ACC112 (cell line): Measurements from ENCODE around the gene ACTL7A.
"Not testable (repeated sequence)": the region's sequence is repeated elsewhere in the genome, so short reads cannot be mapped to it uniquely, and the experiment has no call there.

Experiments used
- H2AFZ ChIP-seq: fragments of 200-600 bp; sonication (generic); one replicate; pipeline ENCODE4 v1.6.0; 2017; ENCODE audit warnings: antibody characterized with exemption, low read length; ENCODE audit not compliant: unreplicated experiment
- H3K27ac ChIP-seq: fragments of 200-600 bp; sonication (generic); 2 replicates; pipeline ENCODE4 v1.5.1; 2014; ENCODE audit warnings: low read depth, mild to moderate bottlenecking, antibody characterized with exemption, low read length, moderate library complexity
- H3K27me3 ChIP-seq: fragments of 200-600 bp; sonication (generic); 2 replicates; pipeline ENCODE4 v1.6.1; 2014; ENCODE audit warnings: mild to moderate bottlenecking, antibody characterized with exemption, low read length, moderate library complexity, mixed read lengths; ENCODE audit not compliant: insufficient read depth
- H3K36me3 ChIP-seq: fragments of 200-600 bp; sonication (generic); 2 replicates; pipeline ENCODE4 v1.6.1; 2016; ENCODE audit warnings: mild to moderate bottlenecking, antibody characterized with exemption, low read length, moderate library complexity, mixed read lengths; ENCODE audit not compliant: insufficient read depth
- H3K4me1 ChIP-seq: fragments of 200-600 bp; sonication (generic); one replicate; pipeline ENCODE4 v1.6.1; 2016; ENCODE audit warnings: low read length, mixed read lengths; ENCODE audit not compliant: insufficient read depth, unreplicated experiment, control insufficient read depth
- H3K4me3 ChIP-seq: fragments of 200-600 bp; sonication (generic); 2 replicates; pipeline ENCODE4 v1.5.1; 2014; ENCODE audit warnings: mild to moderate bottlenecking, low read depth, low read length
- H3K79me2 ChIP-seq: fragments of 200-600 bp; sonication (generic); one replicate; pipeline ENCODE4 v1.6.0; 2016; ENCODE audit warnings: low read length; ENCODE audit not compliant: control insufficient read depth, unreplicated experiment, insufficient read depth

Gene ACTL7A

GRCh38 chr9:108897324-108898096 lies 35.4 kb downstream of the ACTL7A start:
- H3K36me3 ChIP-seq, result peaks cover 32% of the 10 kb centered on the region
- no peak overlapping the region for H2AFZ ChIP-seq
- H3K27ac ChIP-seq, result no peak overlapping the region
- no peak overlapping the region for H3K4me3 ChIP-seq
- no peaks in the 10 kb centered on the region for H3K4me1 ChIP-seq
- H3K27me3 ChIP-seq, result no peaks in the 10 kb centered on the region
- H3K79me2 ChIP-seq, result no peaks in the 10 kb centered on the region

- not testable (repeated sequence) for H3K27me3 ChIP-seq, H2AFZ ChIP-seq, H3K79me2 ChIP-seq, H3K4me3 ChIP-seq, H3K4me1 ChIP-seq, H3K27ac ChIP-seq
- peaks cover 28% of the 10 kb centered on the region for H3K36me3 ChIP-seq
These were observed 37.1 kb downstream of the ACTL7A start for GRCh38 chr9:108899023-108899695.

- Histone ChIP-seq H3K27ac (no peak overlapping the region), H3K79me2 (no peaks in the 10 kb centered on the region), H2AFZ (no peak overlapping the region), H3K4me1 (no peaks in the 10 kb centered on the region), H3K27me3 (no peaks in the 10 kb centered on the region), H3K36me3 (peaks cover 28% of the 10 kb centered on the region), H3K4me3 (no peak overlapping the region)
These were observed 38.1 kb downstream of the ACTL7A start for GRCh38 chr9:108900176-108900575.

- H3K27me3 ChIP-seq, result no peaks in the 10 kb centered on the region
- no peaks in the 10 kb centered on the region for H3K4me1 ChIP-seq
- H3K27ac ChIP-seq, result no peak overlapping the region
- no peaks in the 10 kb centered on the region for H3K79me2 ChIP-seq
- H3K4me3 ChIP-seq, result no peak overlapping the region
- H3K36me3 ChIP-seq, result peaks cover 28% of the 10 kb centered on the region
- no peak overlapping the region for H2AFZ ChIP-seq
These were observed 41.5 kb downstream of the ACTL7A start for GRCh38 chr9:108903420-108904103.

- Histone ChIP-seq H3K4me1 (no peaks in the 10 kb centered on the region), H2AFZ (no peak overlapping the region), H3K27me3 (no peaks in the 10 kb centered on the region), H3K79me2 (no peaks in the 10 kb centered on the region), H3K36me3 (peaks cover 24% of the 10 kb centered on the region), H3K4me3 (no peak overlapping the region), H3K27ac (no peak overlapping the region)
These were observed 42.1 kb downstream of the ACTL7A start for GRCh38 chr9:108904161-108904560.

- Histone ChIP-seq H3K27me3 (no peaks in the 10 kb centered on the region), H3K4me1 (no peaks in the 10 kb centered on the region), H3K4me3 (no peak overlapping the region), H3K27ac (no peak overlapping the region), H2AFZ (no peak overlapping the region), H3K36me3 (peaks cover 30% of the 10 kb centered on the region), H3K79me2 (no peaks in the 10 kb centered on the region)
These were observed 43.4 kb downstream of the ACTL7A start for GRCh38 chr9:108905494-108905893.

GRCh38 chr9:108910402-108910801 lies 48.3 kb downstream of the ACTL7A start:
- H3K36me3 ChIP-seq, result peaks cover 33% of the 10 kb centered on the region
- no peak overlapping the region for H3K4me3 ChIP-seq
- H3K4me1 ChIP-seq, result no peaks in the 10 kb centered on the region
- H3K79me2 ChIP-seq, result no peaks in the 10 kb centered on the region
- no peaks in the 10 kb centered on the region for H3K27me3 ChIP-seq
- H2AFZ ChIP-seq, result no peak overlapping the region
- H3K27ac ChIP-seq, result no peak overlapping the region

GRCh38 chr9:108910914-108911313 lies 48.8 kb downstream of the ACTL7A start:
- Histone ChIP-seq H3K27me3 (no peaks in the 10 kb centered on the region), H3K4me3 (no peak overlapping the region), H3K79me2 (no peaks in the 10 kb centered on the region), H3K36me3 (peaks cover 35% of the 10 kb centered on the region), H3K27ac (no peak overlapping the region), H3K4me1 (no peaks in the 10 kb centered on the region), H2AFZ (no peak overlapping the region)

- no peaks in the 10 kb centered on the region for H3K27me3 ChIP-seq
- H3K4me1 ChIP-seq, result no peaks in the 10 kb centered on the region
- no peak overlapping the region for H3K4me3 ChIP-seq
- peaks cover 36% of the 10 kb centered on the region for H3K36me3 ChIP-seq
- H3K27ac ChIP-seq, result no peak overlapping the region
- no peak overlapping the region for H2AFZ ChIP-seq
- H3K79me2 ChIP-seq, result no peaks in the 10 kb centered on the region
These were observed 49.8 kb downstream of the ACTL7A start for GRCh38 chr9:108911820-108912219.
